SIG-M5 (cell line): ENCODE measurements around the gene ZSCAN20.
"Not testable (repeated sequence)": the region's sequence is repeated elsewhere in the genome, so short reads cannot be mapped to it uniquely, and the experiment has no call there.

Source experiments
- DNase-seq: peaks from one replicate; lab custom pipeline; 2025; lab: John Stamatoyannopoulos, UW

ZSCAN20 gene

DNA sequence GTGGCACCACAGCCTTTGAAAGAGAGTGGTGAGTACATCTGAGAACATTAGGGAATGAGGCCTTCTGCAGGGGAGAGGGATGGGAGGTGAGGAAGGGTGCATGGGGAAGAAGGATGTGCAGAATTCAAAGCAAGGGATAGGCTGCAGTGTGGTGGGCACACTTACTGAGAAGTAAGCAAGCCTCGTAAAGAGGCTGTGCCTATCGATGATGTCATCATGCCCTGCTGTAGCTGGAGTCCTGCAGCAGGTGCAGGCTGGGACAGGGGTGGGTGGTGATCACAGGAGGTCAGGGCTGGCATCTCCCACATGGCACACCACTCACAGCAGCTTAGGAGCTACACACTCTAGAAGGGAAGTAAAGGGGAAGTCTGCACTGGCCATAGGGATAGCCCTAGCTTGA, 16.2 kb downstream of the ZSCAN20 start:
- DNase-seq = no peak

DNA sequence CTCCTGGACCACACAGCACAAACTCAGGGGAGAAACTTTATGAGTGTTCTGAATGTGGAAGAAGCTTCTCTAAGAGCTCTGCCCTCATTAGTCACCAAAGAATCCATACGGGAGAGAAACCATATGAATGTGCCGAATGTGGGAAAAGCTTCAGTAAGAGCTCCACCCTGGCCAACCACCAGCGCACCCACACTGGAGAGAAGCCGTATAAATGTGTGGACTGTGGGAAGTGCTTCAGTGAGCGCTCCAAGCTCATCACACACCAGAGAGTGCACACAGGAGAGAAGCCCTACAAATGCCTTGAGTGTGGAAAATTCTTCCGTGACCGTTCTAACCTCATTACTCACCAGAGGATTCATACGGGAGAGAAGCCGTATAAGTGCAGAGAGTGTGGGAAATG, 22.5 kb downstream of the ZSCAN20 start:
- no peak for DNase-seq

DNA sequence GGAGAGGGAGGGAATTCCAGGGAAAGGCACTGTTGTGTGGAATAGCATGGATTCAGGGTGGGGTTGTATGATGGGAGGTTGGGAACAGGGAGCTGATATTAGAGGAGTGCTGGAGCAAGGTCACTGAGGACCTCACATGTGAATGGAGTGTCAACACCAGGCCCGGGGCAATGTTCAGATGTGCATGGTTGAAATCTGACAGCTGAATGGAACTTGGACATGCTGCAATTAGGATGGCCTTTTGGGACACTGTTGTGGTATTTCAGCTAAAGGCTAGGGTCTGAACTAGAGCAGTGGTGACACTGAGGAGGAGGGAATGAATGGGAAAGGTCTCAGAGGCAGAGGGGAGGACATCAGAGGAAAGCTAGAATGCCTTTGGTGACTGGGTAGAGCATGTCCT, 25.0 kb downstream of the ZSCAN20 start:
- no peak for DNase-seq

DNA sequence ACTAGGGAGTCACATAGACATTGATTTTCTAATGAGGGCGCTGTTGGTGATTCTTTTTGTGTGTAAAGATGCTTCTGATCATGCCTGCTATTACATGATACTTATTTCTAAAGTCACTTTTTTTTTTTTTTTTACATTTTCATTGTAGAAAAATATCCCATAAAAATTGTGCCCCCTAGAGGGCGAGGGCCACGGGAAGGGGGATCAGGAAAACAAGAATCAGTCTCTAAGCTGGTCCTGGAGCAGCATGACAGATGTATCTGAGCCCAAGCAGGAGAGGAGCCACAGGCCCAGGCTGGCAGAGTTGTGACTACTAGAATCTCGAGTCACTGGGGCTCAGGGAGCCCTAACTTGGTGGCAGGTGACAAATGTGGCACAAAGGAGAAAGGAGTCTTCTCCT, 28.1 kb downstream of the ZSCAN20 start:
- DNase-seq = no peak

DNA sequence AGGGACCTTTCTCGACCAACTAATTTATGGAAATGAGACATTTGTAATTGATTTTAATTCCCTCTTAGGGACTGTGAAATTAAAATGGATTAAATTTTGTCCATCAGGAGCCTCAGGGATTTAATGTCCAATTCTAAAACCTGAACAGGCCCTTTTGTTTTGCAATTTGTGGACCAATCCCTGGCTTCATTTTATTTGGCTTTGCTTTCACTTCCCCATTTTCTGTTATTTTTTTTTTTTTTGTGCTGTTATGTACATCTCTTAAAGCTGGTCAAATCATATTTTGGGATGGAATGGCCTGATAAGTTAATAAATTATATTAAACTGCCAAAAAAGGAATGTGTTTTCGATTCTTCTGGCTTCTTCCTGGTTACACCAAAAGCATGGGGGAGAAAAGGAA, 28.9 kb downstream of the ZSCAN20 start:
- no peak for DNase-seq

DNA sequence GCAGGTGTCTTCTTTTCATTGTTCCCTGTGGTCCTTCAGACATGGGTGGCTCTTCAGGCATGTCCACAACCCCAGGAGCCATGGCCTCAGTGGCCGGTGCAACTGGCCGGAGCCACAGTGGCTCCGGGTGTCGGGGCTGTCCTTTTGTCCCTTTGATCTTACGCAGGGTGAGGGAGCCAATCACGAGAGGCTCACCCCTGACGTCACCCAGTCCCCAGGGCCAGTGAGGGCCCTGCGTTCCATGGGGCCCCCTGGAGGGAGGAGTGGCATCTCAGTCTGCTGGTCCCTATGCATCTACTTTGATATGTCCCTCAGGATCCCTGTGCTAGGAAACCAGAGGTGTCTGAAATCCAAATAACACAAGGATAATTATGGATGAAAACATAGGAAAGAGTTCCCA, 29.3 kb downstream of the ZSCAN20 start:
- no peak for DNase-seq

DNA sequence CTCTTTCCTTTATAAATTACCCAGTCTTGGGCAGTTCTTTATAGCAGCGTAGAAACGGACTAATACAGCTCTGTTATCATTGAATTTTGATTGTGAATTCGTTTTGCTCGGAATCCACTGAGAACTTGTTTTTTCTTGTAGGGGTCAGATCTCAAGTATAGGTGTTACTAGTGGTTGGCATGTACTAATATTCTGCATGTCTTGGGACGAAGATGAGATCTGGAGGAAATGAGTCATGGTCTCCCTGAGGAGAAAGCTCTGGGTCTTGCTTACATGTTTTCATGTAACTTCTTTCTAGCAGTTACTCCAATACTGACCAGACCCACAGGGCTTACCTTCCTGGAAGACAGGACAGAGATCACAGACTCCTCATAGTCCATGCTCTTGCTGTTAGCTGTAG, 30.3 kb downstream of the ZSCAN20 start:
- DNase-seq = no peak

DNA sequence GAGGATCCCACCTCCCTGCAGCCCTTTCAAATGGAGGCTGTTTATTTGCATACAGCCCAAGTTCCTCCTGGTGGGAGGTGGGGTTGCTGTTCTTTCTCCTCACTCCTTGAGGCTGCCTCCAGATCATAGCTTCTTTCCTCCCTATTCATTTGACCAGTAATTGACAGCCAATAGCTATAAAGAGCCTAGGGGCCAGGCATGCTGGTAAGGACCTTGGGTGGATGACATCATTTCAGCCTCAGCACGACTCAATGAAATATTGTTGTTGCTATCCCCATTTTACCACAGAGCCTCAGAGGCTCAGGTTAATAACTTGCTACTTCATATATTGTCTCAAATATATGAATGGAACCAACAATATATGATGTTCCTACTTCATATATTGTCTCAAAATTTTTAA, 31.1 kb downstream of the ZSCAN20 start:
- no peak for DNase-seq

DNA sequence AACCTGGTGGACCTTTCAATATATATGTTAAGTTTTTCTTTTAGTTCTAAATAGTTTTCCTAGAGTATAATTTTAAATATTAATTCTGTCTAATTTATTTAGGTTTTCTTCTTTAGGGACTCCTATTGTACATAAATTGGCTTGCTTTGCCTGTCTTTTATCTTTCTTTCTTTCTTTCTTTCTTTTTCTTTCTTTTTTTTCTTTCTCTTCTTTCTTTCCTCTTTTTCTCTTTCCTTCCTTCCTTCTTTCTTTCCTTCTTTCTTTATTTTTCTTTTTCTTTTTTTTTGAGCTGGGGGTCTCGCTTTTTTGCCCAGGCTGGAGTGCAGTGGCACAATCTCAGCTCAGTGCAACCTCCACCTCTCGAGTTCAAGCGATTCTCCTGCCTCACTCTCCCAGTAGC, 35.2 kb downstream of the ZSCAN20 start:
- DNase-seq = no peak

DNA sequence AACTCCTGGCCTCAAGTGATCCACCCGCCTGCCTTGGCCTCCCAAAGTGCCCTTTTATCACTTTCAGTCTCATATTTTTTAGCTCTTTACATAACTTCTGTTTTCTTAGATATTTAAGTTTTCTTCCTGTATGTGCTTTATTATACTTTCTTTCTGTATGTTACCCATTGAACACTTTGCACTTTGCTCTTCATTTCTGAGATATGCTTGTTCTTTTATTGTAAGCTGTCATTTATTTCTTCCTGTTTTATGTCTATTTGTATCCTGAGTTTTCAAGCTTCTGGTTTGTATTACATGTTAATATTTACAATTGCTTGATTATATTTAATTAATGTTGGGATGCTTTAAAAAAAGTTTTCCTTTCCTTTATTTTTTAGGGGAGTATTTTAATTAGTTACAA, 35.7 kb downstream of the ZSCAN20 start:
- no peak for DNase-seq

DNA sequence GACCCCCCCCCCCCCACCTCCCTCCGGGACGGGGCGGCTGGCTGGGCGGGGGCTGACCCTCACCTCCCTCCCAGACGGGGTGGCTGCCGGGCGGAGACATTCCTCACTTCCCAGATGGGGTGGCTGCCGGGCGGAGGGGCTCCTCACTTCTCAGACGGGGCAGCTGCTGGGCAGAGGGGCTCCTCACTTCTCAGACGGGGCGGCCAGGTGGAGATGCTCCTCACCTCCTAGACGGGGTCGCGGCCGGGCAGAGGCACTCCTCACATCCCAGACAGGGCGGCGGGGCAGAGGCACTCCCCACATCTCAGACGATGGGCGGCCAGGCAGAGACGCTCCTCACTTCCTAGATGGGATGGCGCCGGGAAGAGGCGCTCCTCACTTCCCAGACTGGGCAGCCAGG, 36.8 kb downstream of the ZSCAN20 start:
- not testable (repeated sequence) for DNase-seq

DNA sequence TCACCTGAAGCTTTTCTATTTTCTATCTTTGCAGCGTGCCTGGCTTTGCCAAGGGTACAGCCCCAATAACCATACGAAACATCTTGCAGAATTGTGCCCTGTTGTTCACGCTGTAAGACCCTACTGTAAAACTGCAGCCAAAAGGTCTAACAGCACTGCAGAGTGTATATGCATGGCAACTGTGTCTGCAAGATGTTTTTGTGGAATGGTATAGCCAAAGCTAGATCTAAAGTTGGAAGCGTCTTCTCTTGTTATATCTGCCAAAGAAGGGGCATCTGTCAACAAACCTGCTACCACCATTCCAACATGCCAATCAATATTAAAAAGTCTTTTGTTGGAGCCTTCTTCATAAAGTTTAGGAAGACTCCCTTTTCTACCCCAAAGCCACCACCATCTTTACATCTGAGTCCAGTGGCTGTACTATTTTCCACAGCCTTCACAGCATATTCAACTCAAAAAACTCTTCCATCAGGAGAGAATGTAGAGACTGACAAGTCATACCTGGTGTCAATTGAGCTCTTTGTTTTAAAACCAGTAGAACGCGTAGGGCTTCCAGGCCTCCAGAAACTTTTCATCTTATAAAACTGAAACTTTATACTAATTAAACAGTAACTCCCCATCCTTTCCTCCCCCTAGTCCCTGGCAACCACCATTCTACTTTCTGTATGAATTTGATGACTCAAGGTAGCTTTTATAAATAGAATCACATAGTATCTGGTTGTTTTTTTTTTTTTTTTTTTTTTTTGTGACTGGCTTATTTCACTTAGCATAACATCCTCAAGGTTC, 40.0 kb downstream of the ZSCAN20 start:
- DNase-seq = no peak

DNA sequence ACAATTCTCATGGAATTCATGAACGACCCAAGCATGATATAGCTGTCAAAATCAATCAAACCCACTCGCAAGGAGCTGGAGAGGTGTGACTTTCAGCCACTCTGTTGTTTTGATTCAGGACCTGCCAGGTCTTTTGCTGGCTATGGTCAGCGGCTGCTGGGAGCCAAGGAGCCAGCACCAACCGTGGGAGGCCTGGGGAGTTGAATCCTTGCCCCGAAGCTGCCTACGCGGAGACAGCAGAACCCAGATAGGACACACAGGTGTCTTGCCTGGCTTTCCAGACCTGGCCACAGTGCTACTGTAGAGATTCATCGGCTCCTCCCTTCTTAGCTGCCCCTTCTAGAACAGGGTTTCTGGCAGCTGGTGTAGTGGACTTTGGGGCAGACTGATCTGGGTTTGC, 42.7 kb downstream of the ZSCAN20 start:
- no peak for DNase-seq

DNA sequence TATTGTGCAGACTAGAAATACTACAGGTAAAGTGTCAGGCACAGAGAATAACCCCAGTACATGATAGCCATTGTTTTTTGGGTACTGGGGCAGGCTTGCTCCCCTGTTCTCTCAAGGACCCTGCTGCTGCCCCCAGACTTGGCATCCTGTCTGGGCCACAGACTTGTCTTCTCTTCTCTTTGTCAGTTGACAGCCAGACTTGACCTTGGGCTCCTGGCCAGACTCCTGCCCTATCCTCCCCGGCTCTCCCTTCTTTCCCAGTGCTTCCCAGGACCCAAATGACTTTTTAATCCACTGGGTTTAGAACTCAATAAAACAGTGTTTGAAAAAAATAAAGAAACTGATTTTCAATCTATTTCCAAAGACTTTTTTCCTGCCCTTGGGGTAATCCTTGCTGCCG, 43.2 kb downstream of the ZSCAN20 start:
- DNase-seq = no peak

DNA sequence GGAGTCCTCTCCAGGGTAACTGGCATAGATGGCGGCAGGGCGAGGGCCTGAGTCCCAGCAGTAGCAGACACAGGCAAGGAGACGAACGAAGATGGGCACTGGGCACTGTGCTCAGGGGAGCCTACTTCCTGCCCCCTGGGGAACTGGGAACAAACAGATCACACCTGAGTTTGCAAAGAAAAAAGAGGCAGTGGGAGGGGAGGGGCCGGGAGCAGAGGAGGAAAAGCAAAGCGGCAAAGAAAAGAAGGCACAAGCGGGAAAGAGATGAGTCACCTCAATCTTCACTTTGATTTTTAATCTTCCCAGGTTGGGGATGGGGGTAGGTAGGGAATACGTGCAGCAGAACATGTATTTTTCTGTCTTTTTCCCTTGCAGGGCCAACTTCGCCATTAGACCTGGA, 44.0 kb downstream of the ZSCAN20 start:
- DNase-seq = no peak

DNA sequence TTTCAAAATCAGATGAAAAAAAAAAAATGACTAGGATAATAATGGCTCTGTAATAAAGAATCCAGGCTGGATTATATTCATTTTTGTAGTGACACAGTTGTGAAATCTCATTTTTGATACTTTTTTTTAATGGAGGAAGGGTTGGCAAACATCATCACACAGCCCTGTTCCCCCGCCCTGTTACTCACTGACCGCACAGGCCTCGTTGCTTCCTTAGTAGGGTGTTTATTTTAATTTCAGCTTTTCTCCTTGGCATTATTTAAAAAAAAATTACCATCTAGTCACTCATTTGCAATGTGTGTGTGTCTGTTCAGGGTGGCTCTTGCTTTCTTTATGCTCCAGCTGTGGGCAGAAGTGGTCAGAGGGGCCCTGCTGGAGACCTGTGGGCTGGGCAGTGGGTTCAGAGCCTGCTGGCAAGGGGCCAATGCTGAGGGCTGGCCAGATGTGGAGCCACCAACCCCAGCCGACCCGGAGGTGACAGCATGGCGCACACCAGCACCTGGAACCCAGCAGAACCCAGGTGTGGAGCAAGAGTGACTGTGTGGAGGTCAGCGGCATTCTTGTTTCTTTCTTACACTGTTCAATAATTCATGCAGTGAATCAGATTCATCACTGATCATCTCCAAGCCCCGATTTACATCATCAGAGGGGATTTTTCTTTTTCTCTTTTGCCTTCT, 44.6 kb downstream of the ZSCAN20 start:
- no peak for DNase-seq

DNA sequence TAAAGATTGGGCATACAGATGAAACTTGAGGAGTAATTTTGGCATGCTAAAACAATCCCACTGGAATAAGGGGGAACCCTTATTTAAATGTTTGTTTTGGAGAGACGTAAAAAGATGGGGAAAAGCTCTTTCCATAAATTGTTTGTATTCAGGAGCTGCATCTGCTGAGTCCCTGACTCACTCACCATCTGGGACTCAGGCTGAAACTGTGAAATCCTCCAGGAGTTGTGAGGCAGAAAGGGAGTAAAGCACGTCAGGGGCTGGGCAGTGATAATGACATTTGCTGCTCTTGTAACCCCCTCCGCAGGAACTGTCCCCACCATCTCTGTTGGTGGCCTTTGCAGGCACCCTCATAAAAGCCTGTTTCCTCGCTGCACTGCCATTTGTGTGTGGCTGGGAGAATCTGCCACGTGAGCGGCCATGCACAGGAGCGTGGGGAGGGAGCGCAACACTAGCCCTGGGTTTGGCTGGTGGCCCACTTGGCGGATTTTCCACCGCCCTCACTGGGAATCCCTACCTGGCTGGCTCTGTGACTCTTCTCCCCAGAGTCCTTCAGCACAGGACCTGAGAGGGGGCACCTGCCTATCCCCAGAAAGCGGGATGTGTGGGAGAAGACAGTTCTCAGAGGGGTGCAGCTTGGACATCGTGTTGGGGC, 45.3 kb downstream of the ZSCAN20 start:
- no peak for DNase-seq

DNA sequence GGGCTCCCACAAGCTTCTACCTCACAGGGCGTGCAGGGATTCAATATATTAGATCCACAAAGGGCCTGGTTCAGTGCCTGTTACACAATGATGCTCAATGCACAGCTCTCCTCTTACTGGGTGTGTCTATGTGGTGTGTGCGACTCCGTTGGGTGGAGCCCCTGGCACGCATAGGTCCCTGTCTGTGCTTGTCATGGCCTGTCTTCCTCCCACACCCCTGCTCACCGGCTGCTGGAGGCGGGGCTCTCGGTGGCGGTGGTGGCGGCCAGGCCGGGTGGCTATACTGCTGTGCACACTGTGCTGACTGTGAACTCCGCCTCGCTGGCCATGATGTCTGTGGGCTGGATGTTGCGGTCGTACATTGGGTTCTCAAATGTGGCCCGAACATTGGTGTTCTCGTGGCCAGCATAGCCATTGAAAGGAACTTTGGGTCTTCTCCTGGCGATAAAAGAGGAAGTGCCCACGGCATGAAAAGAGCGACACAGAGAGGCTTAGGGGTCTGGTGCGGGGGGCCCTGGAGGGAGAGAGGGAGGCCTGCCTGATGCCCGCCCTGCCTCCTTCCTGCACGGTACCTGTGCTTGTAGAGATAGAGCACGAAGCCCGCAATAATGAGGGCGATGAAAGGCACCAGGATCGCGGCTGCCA, 46.9 kb downstream of the ZSCAN20 start:
- DNase-seq = no peak

DNA sequence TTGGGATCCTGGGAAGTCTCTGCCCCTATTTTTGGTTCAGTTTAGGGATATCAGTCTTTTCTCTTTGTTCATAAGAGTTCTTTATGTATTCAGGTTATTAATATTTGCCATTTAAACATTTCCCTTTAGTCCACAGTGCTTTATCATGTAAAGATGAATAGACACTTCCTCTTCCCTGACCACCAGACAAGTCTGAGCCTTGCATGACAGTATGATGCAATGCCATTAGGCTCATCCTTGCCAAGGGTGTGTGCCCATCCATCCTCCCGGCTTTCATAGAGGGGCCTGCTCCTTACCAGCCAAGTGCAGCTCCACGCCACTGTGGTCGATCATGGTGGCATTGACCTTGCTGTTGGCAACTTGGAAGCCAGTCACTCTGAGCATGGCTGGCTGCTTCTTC, 52.1 kb downstream of the ZSCAN20 start:
- no peak for DNase-seq

DNA sequence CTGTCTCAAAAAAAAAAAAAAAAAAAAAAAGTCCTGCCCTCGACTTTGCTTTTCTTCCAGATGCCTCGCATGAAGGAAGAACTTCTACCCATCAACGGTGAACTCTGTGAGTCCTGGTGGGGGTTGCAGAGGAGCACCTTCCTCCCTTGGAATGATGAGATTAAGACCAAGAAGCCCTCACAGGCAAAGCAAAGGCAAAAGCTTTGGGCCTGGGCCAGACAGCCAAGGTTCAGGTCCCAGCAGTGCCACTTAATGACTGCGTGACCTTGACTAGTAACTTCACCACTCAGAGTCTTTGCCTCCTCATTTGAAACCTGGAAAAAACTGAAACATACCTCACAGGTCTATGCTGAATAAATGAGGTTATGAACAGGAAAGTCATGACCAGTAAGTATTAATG, 55.5 kb downstream of the ZSCAN20 start:
- no peak for DNase-seq

DNA sequence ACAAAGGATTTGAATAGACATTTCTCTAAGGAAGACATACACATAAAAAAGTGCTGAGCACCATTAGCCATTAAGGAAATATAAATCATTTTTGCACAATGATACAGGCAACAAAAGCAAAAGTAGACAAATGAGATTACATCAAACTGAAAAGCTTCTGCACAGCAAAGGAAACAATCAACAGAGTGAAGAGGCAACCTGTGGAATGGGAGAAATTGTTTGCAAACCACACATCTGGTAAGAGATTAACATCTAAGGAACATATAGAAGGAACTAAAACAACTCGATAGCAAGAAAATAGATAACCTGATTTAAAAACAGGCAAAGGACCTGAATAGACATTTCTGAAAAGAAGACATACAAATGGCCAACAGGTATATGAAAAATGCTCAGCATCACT, 57.5 kb downstream of the ZSCAN20 start:
- DNase-seq = no peak

DNA sequence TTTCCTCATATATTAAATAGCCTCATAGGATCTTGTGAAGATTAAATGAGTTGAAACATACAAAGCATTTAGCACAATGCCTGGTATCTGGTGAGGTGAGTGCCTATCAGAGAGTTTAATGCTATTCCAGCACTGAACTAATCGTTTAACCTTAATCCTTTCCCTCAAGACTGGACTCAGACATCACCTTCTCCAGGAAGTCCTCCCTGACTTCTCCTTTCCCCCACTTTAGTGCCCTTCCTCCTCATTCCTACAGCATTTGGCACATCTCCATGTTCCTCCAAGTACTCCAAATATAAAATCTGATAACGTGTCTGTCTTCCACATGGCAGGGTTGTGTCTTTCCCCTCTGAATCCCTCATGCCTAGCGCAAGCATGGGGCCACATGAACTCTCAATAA, 59.8 kb downstream of the ZSCAN20 start:
- no peak for DNase-seq

DNA sequence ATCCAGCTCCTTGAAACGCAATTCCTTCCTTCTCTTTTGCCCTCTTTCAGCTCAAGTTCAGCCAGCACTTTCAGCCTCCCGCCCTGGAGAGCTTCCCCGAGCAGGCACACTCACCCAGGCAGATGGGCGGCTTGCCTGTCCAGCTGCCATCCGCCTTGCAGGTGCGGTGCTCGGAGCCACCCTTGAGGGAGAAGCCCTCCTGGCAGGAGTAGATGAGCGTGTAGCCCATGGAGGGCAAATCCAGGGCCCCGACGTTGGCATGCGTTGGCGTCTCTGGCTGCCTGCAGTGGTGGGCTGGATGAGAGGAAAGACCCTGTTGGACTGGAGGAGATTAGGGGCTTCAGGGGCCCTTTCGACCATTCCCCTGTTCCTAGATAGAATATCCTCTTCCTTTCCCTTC, 60.5 kb downstream of the ZSCAN20 start:
- no peak for DNase-seq
